ENCODE data around the gene CNOT10. TPM values are rescaled to one million over a fixed set of nuclear protein-coding genes. Genes with fewer than 3 reads are reported as not detected.

Gene CNOT10
- total RNA-seq, 1 donor from 2014 or later = 52.4 TPM

DNA sequence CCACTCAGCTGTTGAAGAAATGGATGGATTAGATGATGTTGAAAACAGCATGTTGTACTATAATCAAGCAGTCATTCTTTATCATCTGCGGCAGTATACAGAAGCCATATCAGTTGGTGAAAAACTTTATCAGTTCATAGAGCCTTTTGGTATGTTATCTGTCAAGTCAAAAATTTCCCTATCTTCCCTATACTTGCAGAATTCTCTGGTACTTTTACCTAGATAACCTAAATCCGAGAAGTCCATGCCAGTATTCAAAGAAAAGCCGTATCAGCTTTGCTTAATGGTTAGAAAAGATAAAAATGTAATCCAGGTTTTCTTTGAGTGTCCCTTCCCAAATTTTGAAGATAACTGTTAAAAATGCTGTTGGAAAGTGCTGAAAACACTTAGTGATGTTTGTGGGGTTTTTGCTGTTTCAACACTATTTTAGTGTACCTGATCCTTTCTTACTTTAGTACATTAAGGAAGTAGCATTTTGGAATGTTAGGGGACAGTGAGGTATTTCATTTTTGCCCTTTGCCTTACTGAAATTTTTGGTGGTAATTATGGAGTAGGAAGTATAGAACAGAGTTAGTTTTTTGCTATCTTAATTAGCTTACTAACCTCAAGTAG is 23.8 kb downstream of the CNOT10 start:
- H3K4me3 ChIP-seq (ENCODE audit: low read depth, low read length) = no peak overlapping the region
- TF ChIP-seq, protein P1, sequence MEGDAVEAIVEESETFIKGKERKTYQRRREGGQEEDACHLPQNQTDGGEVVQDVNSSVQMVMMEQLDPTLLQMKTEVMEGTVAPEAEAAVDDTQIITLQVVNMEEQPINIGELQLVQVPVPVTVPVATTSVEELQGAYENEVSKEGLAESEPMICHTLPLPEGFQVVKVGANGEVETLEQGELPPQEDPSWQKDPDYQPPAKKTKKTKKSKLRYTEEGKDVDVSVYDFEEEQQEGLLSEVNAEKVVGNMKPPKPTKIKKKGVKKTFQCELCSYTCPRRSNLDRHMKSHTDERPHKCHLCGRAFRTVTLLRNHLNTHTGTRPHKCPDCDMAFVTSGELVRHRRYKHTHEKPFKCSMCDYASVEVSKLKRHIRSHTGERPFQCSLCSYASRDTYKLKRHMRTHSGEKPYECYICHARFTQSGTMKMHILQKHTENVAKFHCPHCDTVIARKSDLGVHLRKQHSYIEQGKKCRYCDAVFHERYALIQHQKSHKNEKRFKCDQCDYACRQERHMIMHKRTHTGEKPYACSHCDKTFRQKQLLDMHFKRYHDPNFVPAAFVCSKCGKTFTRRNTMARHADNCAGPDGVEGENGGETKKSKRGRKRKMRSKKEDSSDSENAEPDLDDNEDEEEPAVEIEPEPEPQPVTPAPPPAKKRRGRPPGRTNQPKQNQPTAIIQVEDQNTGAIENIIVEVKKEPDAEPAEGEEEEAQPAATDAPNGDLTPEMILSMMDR (conservative IDR thresholded peaks at IDR 0.05; ENCODE audit: low read depth, low read length) = no peak
- no peak for DNase-seq (ENCODE audit: low read depth)

DNA sequence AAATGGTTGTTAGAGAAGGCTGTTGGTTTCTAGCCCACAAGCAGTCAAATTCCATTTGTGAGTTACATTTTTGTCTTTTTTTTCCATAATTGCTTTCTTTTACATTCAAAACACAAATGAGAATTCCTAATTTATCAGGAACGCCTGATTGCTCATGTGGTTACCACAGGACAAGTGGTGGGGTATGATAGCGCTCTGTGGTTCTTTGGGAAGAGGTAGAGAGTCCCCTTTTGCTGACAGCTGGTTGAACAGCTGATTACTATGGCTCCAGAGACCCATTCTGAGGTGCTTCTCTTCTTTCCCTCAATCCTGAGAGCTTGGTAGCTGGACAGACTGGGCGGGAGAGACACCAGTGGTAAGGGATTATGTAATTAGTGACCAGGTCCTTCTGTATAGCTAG is 24.4 kb downstream of the CNOT10 start:
- no peak overlapping the region for H3K4me3 ChIP-seq (ENCODE audit: low read depth, low read length)
- no peak for DNase-seq (ENCODE audit: low read depth)
- TF ChIP-seq, protein P1 (conservative IDR thresholded peaks at IDR 0.05; ENCODE audit: low read depth, low read length) = no peak

DNA sequence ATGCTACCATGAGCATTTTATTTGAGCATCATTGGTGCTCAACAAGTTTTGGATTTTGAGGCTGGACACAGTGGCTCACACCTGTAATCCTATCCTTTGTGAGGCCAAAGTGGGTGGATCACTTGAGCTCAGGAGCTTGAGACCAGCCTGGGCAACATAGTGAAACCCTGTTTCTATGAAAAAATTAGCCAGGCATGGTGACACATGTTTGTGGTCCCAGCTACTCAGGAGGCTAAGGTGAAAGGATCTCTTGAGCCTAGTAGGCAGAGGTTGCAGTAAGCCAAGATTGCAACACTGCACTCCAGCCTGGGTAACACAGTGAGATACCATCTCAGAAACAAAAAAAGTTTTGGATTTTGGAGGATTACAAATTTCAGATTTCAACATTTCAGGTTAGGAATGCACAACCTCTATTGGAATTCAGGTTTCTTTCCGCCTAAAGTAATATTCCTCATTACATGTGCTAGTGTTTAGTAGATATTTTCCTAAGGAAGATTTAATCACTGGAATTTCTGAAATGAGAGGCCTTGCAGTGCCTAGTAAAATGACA is 27.6 kb downstream of the CNOT10 start:
- H3K4me3 ChIP-seq (ENCODE audit: low read depth, low read length) = no peak overlapping the region
- DNase-seq (ENCODE audit: low read depth) = no peak
- TF ChIP-seq, protein P1 (conservative IDR thresholded peaks at IDR 0.05; ENCODE audit: low read depth, low read length) = no peak

DNA sequence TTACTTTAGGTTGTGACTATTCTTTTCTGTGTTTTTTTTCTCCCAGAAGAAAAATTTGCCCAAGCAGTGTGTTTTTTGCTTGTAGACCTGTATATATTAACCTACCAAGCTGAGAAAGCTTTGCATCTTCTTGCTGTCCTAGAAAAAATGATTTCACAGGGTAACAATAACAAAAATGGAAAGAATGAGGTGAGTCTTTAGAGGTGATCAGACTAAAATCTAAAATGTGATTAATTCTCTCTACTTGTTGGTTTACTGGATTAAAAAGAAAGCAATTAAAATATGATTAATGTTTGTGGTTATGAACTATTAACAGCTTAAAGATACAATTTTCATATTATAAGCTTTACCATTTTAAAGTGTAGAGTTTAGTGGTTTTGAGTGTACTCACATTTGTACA is 28.2 kb downstream of the CNOT10 start:
- no peak for DNase-seq (ENCODE audit: low read depth)
- H3K4me3 ChIP-seq (ENCODE audit: low read depth, low read length) = no peak overlapping the region
- TF ChIP-seq, protein P1 (conservative IDR thresholded peaks at IDR 0.05; ENCODE audit: low read depth, low read length) = no peak

DNA sequence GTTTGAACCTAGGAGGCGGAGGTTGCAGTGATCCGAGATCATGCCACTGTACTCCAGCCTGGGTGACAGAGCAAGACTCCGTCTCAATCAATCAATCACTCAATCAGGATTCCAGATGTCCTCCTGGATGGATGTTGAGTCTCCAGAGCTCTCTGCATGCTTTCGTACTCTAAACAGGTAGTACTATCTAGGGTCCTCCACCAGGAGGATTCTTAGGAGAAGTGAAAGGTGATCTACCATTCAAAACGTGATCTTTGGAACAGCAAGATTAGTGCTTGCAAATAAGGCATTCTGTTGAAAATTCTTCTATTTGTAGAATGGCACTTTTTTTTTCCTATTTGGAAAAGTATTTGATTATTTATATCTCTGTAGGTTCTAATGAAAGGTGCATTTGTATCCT is 34.3 kb downstream of the CNOT10 start:
- no peak for DNase-seq (ENCODE audit: low read depth)
- TF ChIP-seq, protein P1 (conservative IDR thresholded peaks at IDR 0.05; ENCODE audit: low read depth, low read length) = no peak
- no peak overlapping the region for H3K4me3 ChIP-seq (ENCODE audit: low read depth, low read length)

DNA sequence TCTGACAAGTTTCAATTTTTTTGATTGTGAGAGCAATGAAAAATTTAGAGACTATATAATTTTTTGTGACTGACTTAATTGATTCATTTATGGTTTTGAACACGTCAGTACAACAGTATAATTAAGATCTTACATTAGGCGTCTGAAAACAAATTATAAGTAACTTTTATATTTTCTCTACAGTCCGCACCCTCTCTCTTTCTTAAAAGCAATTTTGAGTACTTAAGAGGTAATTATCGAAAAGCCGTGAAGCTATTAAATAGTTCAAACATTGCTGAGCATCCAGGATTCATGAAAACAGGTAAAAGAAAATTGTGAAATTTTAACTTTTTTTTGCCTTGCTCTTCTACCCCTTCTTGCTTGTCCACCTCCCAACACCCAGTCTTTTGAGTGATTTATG is 34.9 kb downstream of the CNOT10 start:
- no peak for DNase-seq (ENCODE audit: low read depth)
- no peak overlapping the region for H3K4me3 ChIP-seq (ENCODE audit: low read depth, low read length)
- TF ChIP-seq, protein P1 (conservative IDR thresholded peaks at IDR 0.05; ENCODE audit: low read depth, low read length) = no peak

DNA sequence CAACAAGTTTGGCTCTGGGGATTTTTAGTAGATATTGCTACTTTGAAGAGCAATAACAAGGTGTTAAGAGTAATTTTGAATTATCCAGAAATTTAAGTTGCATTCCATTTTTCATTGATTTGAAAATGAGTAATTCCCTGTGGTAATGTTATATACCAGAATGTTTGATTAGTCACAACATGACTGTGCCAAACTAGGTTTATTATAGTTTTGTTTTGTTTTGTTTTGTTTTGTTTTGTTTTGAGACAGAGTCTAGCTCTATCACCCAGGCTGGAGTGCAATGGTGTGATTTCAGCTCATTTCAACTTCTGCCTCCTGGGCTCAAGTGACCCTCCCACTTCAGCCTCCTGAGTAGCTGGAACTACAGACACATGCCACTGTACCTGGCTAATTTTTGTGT is 40.7 kb downstream of the CNOT10 start:
- TF ChIP-seq, protein P1 (conservative IDR thresholded peaks at IDR 0.05; ENCODE audit: low read depth, low read length) = no peak
- DNase-seq (ENCODE audit: low read depth) = no peak
- no peak overlapping the region for H3K4me3 ChIP-seq (ENCODE audit: low read depth, low read length)

Data from epithelial cell of proximal tubule (primary cell).